ENCODE data around the gene IL1RAPL1.

Gene IL1RAPL1

GRCh38 chrX:29952016-29952415 lies 1364.8 kb downstream of the IL1RAPL1 start:
- H3K9me2 ChIP-seq (replicated peaks; ENCODE audit: low read depth, low read length), result no peaks in the 10 kb centered on the region
- no peak overlapping the region for H3K4me3 ChIP-seq (ENCODE audit: low read length, poor library complexity, severe bottlenecking)
- H3K79me2 ChIP-seq (ENCODE audit: insufficient read depth, low read length), result no peaks in the 10 kb centered on the region
- H3K4me1 ChIP-seq (ENCODE audit: insufficient read depth, low read length, poor library complexity, severe bottlenecking), result no peaks in the 10 kb centered on the region
- no peak for TF ChIP-seq EZH2phosphoT487 (IDR thresholded peaks at IDR 0.05; ENCODE audit: borderline replicate concordance)
- TF ChIP-seq CTCF (conservative IDR thresholded peaks at IDR 0.05; ENCODE audit: low read length), result no peak
- H3K36me3 ChIP-seq (ENCODE audit: insufficient read depth, low read length), result no peaks in the 10 kb centered on the region
- H3K9ac ChIP-seq (ENCODE audit: low read depth, low read length, poor library complexity, severe bottlenecking), result no peak overlapping the region
- H3F3A ChIP-seq (ENCODE audit: low read depth), result no peaks in the 10 kb centered on the region
- no peaks in the 10 kb centered on the region for H3K27me3 ChIP-seq (ENCODE audit: insufficient read depth, low read length, poor library complexity, severe bottlenecking)
- H2AFZ ChIP-seq (ENCODE audit: low read length), result no peak overlapping the region
- H3K4me2 ChIP-seq (ENCODE audit: low read depth, low read length, poor library complexity, severe bottlenecking), result no peak overlapping the region
- no peaks in the 10 kb centered on the region for H3K9me3 ChIP-seq (ENCODE audit: insufficient read depth, low read depth, low read length)
- H4K20me1 ChIP-seq (ENCODE audit: insufficient read depth, low read length, poor library complexity, severe bottlenecking), result no peaks in the 10 kb centered on the region

GRCh38 chrX:29962061-29962460 lies 1374.8 kb downstream of the IL1RAPL1 start:
- H4K20me1 ChIP-seq (ENCODE audit: insufficient read depth, low read length, poor library complexity, severe bottlenecking), result no peaks in the 10 kb centered on the region
- no peaks in the 10 kb centered on the region for H3F3A ChIP-seq (ENCODE audit: low read depth)
- H3K79me2 ChIP-seq (ENCODE audit: insufficient read depth, low read length), result no peaks in the 10 kb centered on the region
- H3K36me3 ChIP-seq (ENCODE audit: insufficient read depth, low read length), result no peaks in the 10 kb centered on the region
- H3K4me3 ChIP-seq (ENCODE audit: low read length, poor library complexity, severe bottlenecking), result no peak overlapping the region
- TF ChIP-seq CTCF (conservative IDR thresholded peaks at IDR 0.05; ENCODE audit: low read length), result no peak
- no peak for TF ChIP-seq EZH2phosphoT487 (IDR thresholded peaks at IDR 0.05; ENCODE audit: borderline replicate concordance)
- H3K9ac ChIP-seq (ENCODE audit: low read depth, low read length, poor library complexity, severe bottlenecking), result no peak overlapping the region
- H2AFZ ChIP-seq (ENCODE audit: low read length), result no peak overlapping the region
- H3K4me2 ChIP-seq (ENCODE audit: low read depth, low read length, poor library complexity, severe bottlenecking), result no peak overlapping the region
- H3K4me1 ChIP-seq (ENCODE audit: insufficient read depth, low read length, poor library complexity, severe bottlenecking), result no peaks in the 10 kb centered on the region
- H3K9me3 ChIP-seq (ENCODE audit: insufficient read depth, low read depth, low read length), result no peaks in the 10 kb centered on the region
- H3K27me3 ChIP-seq (ENCODE audit: insufficient read depth, low read length, poor library complexity, severe bottlenecking), result no peaks in the 10 kb centered on the region
- H3K9me2 ChIP-seq (replicated peaks; ENCODE audit: low read depth, low read length), result no peaks in the 10 kb centered on the region

GRCh38 chrX:29965634-29966033 lies 1378.4 kb downstream of the IL1RAPL1 start:
- Histone ChIP-seq H3K79me2 (ENCODE audit: insufficient read depth, low read length) (no peaks in the 10 kb centered on the region), H3K9ac (ENCODE audit: low read depth, low read length, poor library complexity, severe bottlenecking) (no peak overlapping the region), H3K9me2 (replicated peaks; ENCODE audit: low read depth, low read length) (no peaks in the 10 kb centered on the region), H3K36me3 (ENCODE audit: insufficient read depth, low read length) (no peaks in the 10 kb centered on the region), H3F3A (ENCODE audit: low read depth) (no peaks in the 10 kb centered on the region), H3K9me3 (ENCODE audit: insufficient read depth, low read depth, low read length) (no peaks in the 10 kb centered on the region), H3K4me1 (ENCODE audit: insufficient read depth, low read length, poor library complexity, severe bottlenecking) (no peaks in the 10 kb centered on the region), H3K27me3 (ENCODE audit: insufficient read depth, low read length, poor library complexity, severe bottlenecking) (no peaks in the 10 kb centered on the region), H2AFZ (ENCODE audit: low read length) (no peak overlapping the region), H3K4me2 (ENCODE audit: low read depth, low read length, poor library complexity, severe bottlenecking) (no peak overlapping the region), H3K4me3 (ENCODE audit: low read length, poor library complexity, severe bottlenecking) (no peak overlapping the region), H4K20me1 (ENCODE audit: insufficient read depth, low read length, poor library complexity, severe bottlenecking) (no peaks in the 10 kb centered on the region)
- TF ChIP-seq CTCF (conservative IDR thresholded peaks at IDR 0.05; ENCODE audit: low read length), result no peak
- no peak for TF ChIP-seq EZH2phosphoT487 (IDR thresholded peaks at IDR 0.05; ENCODE audit: borderline replicate concordance)
